Activated CD8-positive, alpha-beta T cell treated with anti-CD3 and anti-CD28 coated beads, Interleukin-2, amount 10 ng/mL, durations not matched to agents 7 days and 5 days (primary cell): ENCODE measurements around the gene AKNA. TPM values are rescaled to one million over a fixed set of nuclear protein-coding genes. Genes with fewer than 3 reads are reported as not detected.

Experiments used
- ATAC-seq: fragments of 150-1000 bp; cut with Tn5 transposase; one replicate; pipeline ENCODE4 v1.10.0; 2021; ENCODE audit warnings: moderate library complexity
- CTCF ChIA-PET: fragments of 350-600 bp; sonication (Branson Sonifier 250); formaldehyde crosslinking; loops from one replicate; lab custom pipeline; 2021; ENCODE audit warnings: antibody characterized with exemption; lab: Charles Lee
- POLR2A ChIA-PET: fragments of 350-600 bp; sonication (Branson Sonifier 250); formaldehyde crosslinking; loops from one replicate; lab custom pipeline; 2021; ENCODE audit warnings: antibody characterized with exemption; lab: Charles Lee
- DNase-seq: peaks from one replicate; pipeline ENCODE4 v3.0.0-alpha.2; 2020
- H3K27ac Mint-ChIP-seq: one replicate; pipeline ENCODE4 v1.8.0; 2021; ENCODE audit warnings: mild to moderate bottlenecking, mixed read lengths
- H3K27me3 Mint-ChIP-seq: one replicate; pipeline ENCODE4 v1.8.0; 2021; ENCODE audit warnings: low read depth, mixed read lengths
- H3K36me3 Mint-ChIP-seq: one replicate; pipeline ENCODE4 v1.8.0; 2021; ENCODE audit warnings: low read depth, mixed read lengths
- H3K4me1 Mint-ChIP-seq: one replicate; pipeline ENCODE4 v1.8.0; 2021; ENCODE audit warnings: low read depth, mixed read lengths
- H3K4me3 Mint-ChIP-seq: one replicate; pipeline ENCODE4 v1.8.0; 2021; ENCODE audit warnings: mild to moderate bottlenecking, mixed read lengths
- H3K9me3 Mint-ChIP-seq: one replicate; pipeline ENCODE4 v1.8.0; 2022; ENCODE audit warnings: mixed read lengths; ENCODE audit not compliant: insufficient read depth
- total RNA-seq, 2 experiments: library from RNA; stranded (reverse); gene quantifications; one replicate each; pipeline ENCODE4 v1.2.3, GENCODE V29; 2021

The AKNA gene
- total RNA-seq, 2 experiments from 2014 or later = 413 to 430 TPM

DNA sequence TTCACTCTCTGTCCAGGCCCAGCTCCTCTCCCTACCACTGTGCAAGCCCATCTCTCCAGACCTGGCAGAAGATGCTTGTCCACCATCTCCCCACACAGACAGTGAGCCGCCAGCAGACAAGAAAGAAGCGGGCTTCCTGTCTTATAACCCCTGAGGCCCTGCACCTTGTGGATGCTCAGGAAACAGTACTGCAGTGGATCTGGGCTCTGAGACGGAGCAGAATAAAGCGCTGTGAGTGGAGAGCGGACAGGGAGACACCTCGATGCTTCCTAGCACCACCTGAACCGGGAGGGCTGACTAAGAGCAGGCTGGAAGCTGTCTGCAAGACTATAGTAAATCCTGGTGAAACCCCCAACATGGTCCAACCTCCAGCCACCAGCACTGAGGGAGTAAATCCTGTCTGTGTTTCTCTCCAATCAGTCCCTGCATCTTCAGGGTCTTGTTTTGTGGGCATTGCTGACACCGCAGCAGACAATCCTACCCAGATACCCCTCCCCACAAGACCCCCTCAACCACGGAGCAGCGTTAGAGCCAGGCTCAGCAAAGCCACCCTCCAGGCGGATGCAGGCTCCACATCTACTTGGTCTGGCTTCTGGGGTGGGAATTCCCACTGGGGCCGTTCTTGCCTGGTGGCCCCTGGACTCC, 39.4 kb downstream of the AKNA start:
- ATAC-seq (peak; percentile 7), DNase-seq (no peak)
- Mint-ChIP-seq H3K4me3 (no peak overlapping the region), H3K36me3 (peaks cover 87% of the 10 kb centered on the region), H3K27ac (peak overlapping the region; percentile 92), H3K27me3 (no peaks in the 10 kb centered on the region), H3K9me3 (no peaks in the 10 kb centered on the region), H3K4me1 (peaks cover 70% of the 10 kb centered on the region)
- ChIA-PET POLR2A (interaction anchor here (1.0 to 1.4 kb wide), 4 partner anchors 8 to 20 kb away, joined by 3 to 4 read pairs (median 3); no protein-coding TSS in a partner anchor), CTCF (interaction anchor here (6.5 kb wide), 1 partner anchor 40 kb away, joined by 42 read pairs; the partner anchor contains the start of gene AKNA)

DNA sequence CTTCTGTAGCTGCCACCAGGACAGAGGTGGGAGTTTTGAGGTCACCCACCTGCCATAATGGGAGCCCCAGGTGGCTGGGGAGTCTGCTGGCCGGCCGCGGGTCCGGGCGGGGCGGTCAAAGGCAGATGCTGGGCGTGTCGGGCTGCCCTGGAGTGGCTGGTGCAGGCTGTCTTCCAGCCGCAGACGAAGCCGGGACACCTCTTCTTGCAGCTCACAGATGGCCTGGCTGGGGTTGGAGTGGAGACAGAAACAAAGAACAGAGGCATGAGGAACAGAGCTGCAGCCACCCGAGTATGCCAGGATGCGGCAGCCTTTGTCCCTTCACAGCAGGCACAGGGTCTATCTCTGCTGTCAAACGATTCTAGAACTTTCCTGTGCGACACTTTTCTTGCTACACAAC, 40.1 kb downstream of the AKNA start:
- CTCF ChIA-PET = interaction anchor here (0.8 to 1.8 kb wide), 3 partner anchors 9 to 41 kb away, joined by 3 read pairs; no protein-coding TSS in a partner anchor
- Mint-ChIP-seq H3K4me3 (no peak overlapping the region), H3K4me1 (peaks cover 70% of the 10 kb centered on the region), H3K27me3 (no peaks in the 10 kb centered on the region), H3K27ac (peak overlapping the region; percentile 92), H3K9me3 (no peaks in the 10 kb centered on the region), H3K36me3 (peaks cover 90% of the 10 kb centered on the region)
- POLR2A ChIA-PET = interaction anchor here (0.6 to 1.0 kb wide), 2 partner anchors 8 to 37 kb away, joined by 3 read pairs; no protein-coding TSS in a partner anchor
- ATAC-seq (no peak), DNase-seq (no peak)

DNA sequence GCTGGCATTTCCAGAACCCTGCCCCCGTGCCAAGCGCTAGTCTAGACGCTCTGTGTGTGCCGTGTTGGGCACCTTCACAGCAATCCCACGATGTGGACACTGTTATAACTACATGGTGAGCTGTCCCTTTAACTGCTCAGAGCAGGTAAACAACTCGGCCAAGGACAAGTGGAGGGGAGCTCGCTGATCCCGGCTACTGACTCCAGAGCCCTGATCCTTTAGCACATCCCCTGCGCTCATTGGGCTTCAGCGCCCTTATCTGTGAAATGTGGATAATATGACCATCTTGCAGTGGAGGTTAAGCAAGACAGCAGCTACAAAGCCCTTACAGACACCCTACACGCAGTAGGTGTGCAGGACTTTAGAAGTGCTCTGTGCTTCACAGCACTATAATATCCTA, 41.6 kb downstream of the AKNA start:
- ATAC-seq = no peak
- H3K27ac Mint-ChIP-seq = no peak overlapping the region
- H3K27me3 Mint-ChIP-seq = no peaks in the 10 kb centered on the region
- H3K4me1 Mint-ChIP-seq = peaks cover 70% of the 10 kb centered on the region
- H3K36me3 Mint-ChIP-seq = peaks cover 92% of the 10 kb centered on the region
- DNase-seq = no peak
- no peak overlapping the region for H3K4me3 Mint-ChIP-seq
- H3K9me3 Mint-ChIP-seq = no peaks in the 10 kb centered on the region
- ChIA-PET POLR2A (interaction anchor here (1.3 to 1.6 kb wide), 2 partner anchors 26 to 40 kb away, joined by 4 to 5 read pairs; no protein-coding TSS in a partner anchor), CTCF (interaction anchor here (1.1 to 1.8 kb wide), 2 partner anchors 8 to 39 kb away, joined by 3 read pairs; no protein-coding TSS in a partner anchor)

DNA sequence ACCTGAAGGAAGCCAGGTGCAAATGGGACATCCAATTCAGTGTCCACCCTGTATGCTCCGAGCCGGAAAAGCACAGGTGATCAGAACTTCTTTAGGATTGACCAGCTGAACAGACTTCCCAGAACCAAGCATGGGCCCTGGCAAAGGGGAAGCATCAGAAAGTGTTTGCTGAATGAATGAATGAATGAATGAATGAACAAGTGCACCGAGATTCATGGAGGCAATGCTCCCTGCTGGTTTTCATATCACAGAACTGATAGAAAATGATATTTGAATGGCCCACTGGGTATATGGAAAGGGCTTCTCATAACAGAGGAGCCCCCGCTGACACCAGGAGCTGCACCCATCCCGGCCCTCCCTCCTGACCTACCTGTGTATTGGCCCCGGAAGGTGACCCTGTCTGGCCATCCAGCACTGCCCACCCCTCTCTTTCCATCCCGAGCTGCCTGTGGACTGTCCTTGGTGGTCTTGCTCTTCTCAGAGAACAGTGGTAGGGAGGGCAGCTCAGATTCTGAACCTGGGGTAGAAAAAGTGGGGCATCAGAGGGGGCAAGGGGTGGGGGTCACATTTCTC, 42.2 kb downstream of the AKNA start:
- H3K36me3 Mint-ChIP-seq = peaks cover 92% of the 10 kb centered on the region
- DNase-seq = no peak
- no peak overlapping the region for H3K4me3 Mint-ChIP-seq
- H3K27me3 Mint-ChIP-seq = no peaks in the 10 kb centered on the region
- H3K4me1 Mint-ChIP-seq = peaks cover 67% of the 10 kb centered on the region
- ChIA-PET CTCF (interaction anchor here (1.1 kb wide), 1 partner anchor 39 kb away, joined by 3 read pairs; no protein-coding TSS in a partner anchor), POLR2A (interaction anchor here (1.3 to 1.6 kb wide), 3 partner anchors 20 to 40 kb away, joined by 4 to 5 read pairs (median 4); no protein-coding TSS in a partner anchor)
- no peak overlapping the region for H3K27ac Mint-ChIP-seq
- ATAC-seq = no peak
- no peaks in the 10 kb centered on the region for H3K9me3 Mint-ChIP-seq

DNA sequence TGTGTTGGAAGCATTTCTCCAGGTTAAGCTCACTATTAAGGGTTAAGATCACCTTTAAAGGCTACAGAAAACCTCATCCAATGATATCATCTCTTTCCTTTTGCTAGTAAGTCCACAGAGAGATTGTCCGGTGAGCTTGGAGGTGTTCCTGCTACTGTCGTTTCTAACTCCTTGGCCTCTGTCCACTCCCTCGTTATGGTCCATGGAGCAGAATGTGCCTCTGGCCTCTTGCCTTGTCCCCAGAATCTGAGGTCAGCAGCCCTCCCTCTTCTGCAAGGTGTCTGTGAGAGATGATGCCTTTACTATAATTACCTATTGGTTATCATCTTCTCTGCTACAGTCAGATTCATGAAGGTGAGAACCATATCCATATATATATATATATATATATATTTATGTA, 43.1 kb downstream of the AKNA start:
- Mint-ChIP-seq H3K4me3 (no peak overlapping the region), H3K27me3 (no peaks in the 10 kb centered on the region), H3K4me1 (peaks cover 63% of the 10 kb centered on the region), H3K9me3 (no peaks in the 10 kb centered on the region), H3K27ac (peak overlapping the region; percentile 70), H3K36me3 (peaks cover 91% of the 10 kb centered on the region)
- ChIA-PET POLR2A (interaction anchor here (1.4 to 1.6 kb wide), 2 partner anchors 21 to 41 kb away, joined by 4 to 5 read pairs; no protein-coding TSS in a partner anchor), CTCF (interaction anchor here (1.3 kb wide), 1 partner anchor 61 kb away, joined by 4 read pairs; no protein-coding TSS in a partner anchor)
- DNase-seq (no peak), ATAC-seq (no peak)

DNA sequence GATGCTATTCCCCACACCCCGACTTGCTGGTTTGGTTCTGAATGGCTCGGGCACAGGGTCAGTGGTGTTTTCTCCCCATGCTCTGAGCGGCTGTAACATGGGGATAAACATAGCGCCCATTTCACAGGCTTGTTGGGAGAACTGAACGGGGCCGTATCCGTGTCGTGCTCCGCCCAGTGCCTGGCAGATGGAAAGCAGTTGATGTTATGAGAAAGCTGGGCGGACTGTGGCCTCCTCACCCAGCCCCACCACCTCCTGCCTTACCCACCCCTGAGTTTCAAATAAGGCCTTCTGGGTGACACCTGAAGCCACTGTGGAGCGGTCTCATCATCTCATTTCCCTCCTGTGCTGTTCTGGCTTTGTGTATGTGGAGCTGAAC, 43.6 kb downstream of the AKNA start:
- peaks cover 91% of the 10 kb centered on the region for H3K36me3 Mint-ChIP-seq
- ChIA-PET CTCF (interaction anchor here (1.3 kb wide), 1 partner anchor 62 kb away, joined by 4 read pairs; no protein-coding TSS in a partner anchor), POLR2A (interaction anchor here (1.4 kb wide), 1 partner anchor 21 kb away, joined by 4 read pairs; no protein-coding TSS in a partner anchor)
- no peaks in the 10 kb centered on the region for H3K27me3 Mint-ChIP-seq
- peaks cover 63% of the 10 kb centered on the region for H3K4me1 Mint-ChIP-seq
- H3K27ac Mint-ChIP-seq = peak overlapping the region; percentile 70
- no peak for ATAC-seq
- no peak for DNase-seq
- H3K9me3 Mint-ChIP-seq = no peaks in the 10 kb centered on the region
- no peak overlapping the region for H3K4me3 Mint-ChIP-seq

DNA sequence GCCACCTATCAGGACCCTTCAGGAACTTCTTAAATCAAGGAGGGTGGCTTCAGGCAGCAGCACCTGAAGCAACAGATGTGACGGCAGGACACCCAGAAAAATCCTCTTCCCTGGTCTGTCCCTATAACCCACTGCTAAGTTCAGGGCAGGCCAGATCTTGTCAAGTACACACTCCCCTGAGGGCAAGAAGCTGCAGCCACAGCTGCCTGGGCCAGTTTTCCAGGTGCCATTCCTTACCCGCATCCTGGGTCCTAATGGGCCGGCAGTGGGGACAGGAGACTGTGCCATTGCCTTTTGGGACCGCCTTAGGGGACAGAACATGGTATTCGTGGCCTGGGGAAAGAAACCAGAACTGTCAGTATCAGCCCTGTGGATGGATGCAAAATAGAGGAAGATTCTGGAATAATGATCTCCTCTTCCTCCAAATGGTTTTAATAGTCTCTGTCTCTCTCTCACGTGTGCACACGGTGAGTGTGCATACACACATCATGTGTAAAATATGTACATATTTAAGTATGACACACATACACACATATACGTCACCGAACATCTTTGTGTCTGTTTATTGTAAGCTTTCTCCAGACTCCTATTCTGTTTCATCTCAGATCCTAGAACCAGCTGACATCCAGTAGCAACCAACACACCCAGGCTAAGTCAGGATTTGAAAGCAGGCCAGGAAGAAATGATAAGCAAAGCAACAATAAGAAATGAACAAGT, 44.2 kb downstream of the AKNA start:
- Mint-ChIP-seq H3K9me3 (no peaks in the 10 kb centered on the region), H3K36me3 (peaks cover 90% of the 10 kb centered on the region), H3K4me3 (no peak overlapping the region), H3K27ac (peak overlapping the region; percentile 70), H3K4me1 (peaks cover 58% of the 10 kb centered on the region), H3K27me3 (no peaks in the 10 kb centered on the region)
- DNase-seq (no peak), ATAC-seq (no peak)
- ChIA-PET CTCF (interaction anchor here (1.3 kb wide), 1 partner anchor 62 kb away, joined by 4 read pairs; no protein-coding TSS in a partner anchor), POLR2A (no interaction called here)

DNA sequence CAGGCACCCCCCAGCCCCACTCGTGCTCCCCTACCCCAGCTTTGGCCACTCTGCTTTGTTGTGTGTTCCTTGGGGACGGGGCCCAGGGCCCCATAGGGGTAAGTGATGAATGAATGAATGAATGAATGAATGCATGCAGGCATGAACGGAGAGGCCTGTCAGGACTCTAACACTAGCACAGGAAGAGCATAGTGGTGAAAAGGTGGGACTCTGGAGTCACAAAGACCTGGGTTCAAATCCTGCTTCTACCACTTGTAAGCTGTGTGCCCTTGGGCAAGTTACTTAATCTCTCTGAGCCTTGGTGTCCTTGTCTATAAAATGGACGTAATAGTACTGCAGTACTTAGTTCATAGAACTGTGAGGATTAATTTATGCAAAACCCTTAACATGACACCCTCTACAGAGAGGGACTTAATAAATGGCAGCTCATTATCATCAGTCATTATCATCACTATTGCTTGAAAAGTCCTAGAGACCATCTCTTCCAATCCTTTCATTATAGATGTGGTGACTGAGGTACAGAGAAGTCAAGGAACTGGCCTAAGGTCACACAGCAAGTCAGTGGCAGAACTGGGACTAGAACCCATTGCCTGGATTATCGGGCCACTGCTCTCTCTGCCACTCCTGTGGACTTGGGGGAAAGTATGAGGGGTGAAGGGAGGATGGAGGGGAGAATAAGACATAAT, 44.9 kb downstream of the AKNA start:
- H3K9me3 Mint-ChIP-seq = no peaks in the 10 kb centered on the region
- peak overlapping the region; percentile 48 for H3K27ac Mint-ChIP-seq
- DNase-seq (no peak), ATAC-seq (no peak)
- H3K4me3 Mint-ChIP-seq = no peak overlapping the region
- no peaks in the 10 kb centered on the region for H3K27me3 Mint-ChIP-seq
- ChIA-PET CTCF (no interaction called here), POLR2A (interaction anchor here (0.7 kb wide), 1 partner anchor 17 kb away, joined by 3 read pairs; no protein-coding TSS in a partner anchor)
- H3K36me3 Mint-ChIP-seq = peaks cover 89% of the 10 kb centered on the region
- peaks cover 53% of the 10 kb centered on the region for H3K4me1 Mint-ChIP-seq

DNA sequence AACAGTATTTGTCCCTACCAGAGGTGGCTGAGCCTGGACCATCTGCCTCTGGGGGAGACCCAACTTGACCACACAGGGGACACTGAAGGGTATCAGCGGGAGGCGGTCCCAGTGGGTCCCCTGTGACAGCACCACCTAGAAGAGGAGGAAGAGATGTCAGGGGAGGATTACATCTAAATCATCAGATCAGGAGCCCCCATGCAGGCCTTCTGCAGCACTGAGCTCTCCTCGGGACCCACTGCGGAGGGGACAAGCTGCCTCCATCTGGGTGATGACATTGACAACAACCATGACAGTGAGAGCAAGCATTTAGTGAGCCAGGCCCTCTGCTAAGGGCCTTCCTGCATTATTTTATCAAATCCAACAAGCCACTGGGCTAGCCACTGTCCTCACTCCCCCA, 45.8 kb downstream of the AKNA start:
- Mint-ChIP-seq H3K9me3 (no peaks in the 10 kb centered on the region), H3K27me3 (no peaks in the 10 kb centered on the region), H3K4me3 (no peak overlapping the region), H3K4me1 (peaks cover 52% of the 10 kb centered on the region), H3K27ac (peak overlapping the region; percentile 51), H3K36me3 (peaks cover 90% of the 10 kb centered on the region)
- DNase-seq (no peak), ATAC-seq (no peak)
- CTCF ChIA-PET = interaction anchor here (1.0 to 5.7 kb wide), 2 partner anchors 46 to 164 kb away, joined by 3 to 46 read pairs; partner anchors contain the start of gene AKNA
- POLR2A ChIA-PET = interaction anchor here (0.7 to 1.3 kb wide), 3 partner anchors 10 to 44 kb away, joined by 3 read pairs; no protein-coding TSS in a partner anchor

DNA sequence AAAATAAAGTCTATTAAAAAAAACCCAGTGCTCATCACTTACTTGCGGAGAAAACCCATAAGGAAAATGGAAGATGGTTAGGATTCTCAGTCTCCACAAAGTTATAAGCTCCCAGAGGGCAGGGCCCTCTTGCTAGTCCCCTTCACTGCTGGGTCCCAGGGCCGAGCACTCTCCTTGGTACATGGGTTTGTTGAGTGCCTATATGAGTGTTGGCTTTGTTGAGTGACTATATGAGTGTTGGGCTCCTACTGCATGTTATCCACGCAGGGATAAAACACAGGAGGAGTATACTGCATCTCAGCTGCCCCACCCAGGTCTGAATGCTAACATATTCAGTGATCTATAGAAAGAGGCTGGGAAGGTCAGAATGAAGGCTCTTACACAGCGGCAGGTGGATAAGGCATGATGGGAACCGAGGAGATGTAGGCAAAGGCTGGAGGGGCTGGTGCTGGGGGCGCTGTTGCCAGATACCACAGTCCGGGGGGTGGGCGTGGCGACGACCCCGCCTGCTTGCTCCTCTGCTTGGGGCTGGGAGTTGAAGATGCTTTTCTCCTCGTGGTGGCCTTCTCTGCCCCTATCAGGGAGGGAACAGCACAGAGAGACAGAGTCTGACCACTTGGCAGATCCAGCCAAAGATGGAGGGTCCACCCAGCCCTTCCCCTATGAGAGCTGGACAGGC, 46.5 kb downstream of the AKNA start:
- ChIA-PET CTCF (interaction anchor here (1.0 to 5.7 kb wide), 2 partner anchors 47 to 165 kb away, joined by 3 to 46 read pairs; partner anchors contain the start of gene AKNA), POLR2A (interaction anchor here (1.0 to 1.3 kb wide), 2 partner anchors 9 to 44 kb away, joined by 3 read pairs; no protein-coding TSS in a partner anchor)
- no peak overlapping the region for H3K4me3 Mint-ChIP-seq
- H3K9me3 Mint-ChIP-seq = no peaks in the 10 kb centered on the region
- peaks cover 90% of the 10 kb centered on the region for H3K36me3 Mint-ChIP-seq
- no peaks in the 10 kb centered on the region for H3K27me3 Mint-ChIP-seq
- ATAC-seq (no peak), DNase-seq (no peak)
- H3K27ac Mint-ChIP-seq = peak overlapping the region; percentile 51
- H3K4me1 Mint-ChIP-seq = peaks cover 46% of the 10 kb centered on the region
